CD14-positive monocyte (primary cell): ENCODE measurements around the gene JAM3. TPM values are rescaled to one million over a fixed set of nuclear protein-coding genes. Genes with fewer than 3 reads are reported as not detected.

Experiments
- DNase-seq, 3 donors: peaks; one replicate each; pipeline ENCODE4 v3.0.0-alpha.2; 2011 to 2022
- H2AFZ ChIP-seq: 2 replicates; pipeline ENCODE4 v1.6.0; 2012; ENCODE audit warnings: mild to moderate bottlenecking, low read depth, low read length, inconsistent platforms; ENCODE audit not compliant: insufficient read depth, poor library complexity, severe bottlenecking
- H3K27ac ChIP-seq, 2 donors: 1 replicate in 1 of 2; 2 replicates in 1 of 2; pipeline ENCODE4 v1.5.1; 2012 to 2013; ENCODE audit warnings: low read length in 2 of 2, control low read depth in 1 of 2, inconsistent platforms in 1 of 2, low read depth in 1 of 2, mild to moderate bottlenecking in 1 of 2
- H3K27me3 ChIP-seq, 2 donors: one replicate each; pipeline versions ENCODE4 v1.6.0 to v1.6.1; 2011 to 2013; ENCODE audit warnings: low read length in 2 of 2; ENCODE audit not compliant: control insufficient read depth in 2 of 2, insufficient read depth in 2 of 2
- H3K36me3 ChIP-seq, 2 donors: replicated peaks in 1 of 2; 1 replicate in 1 of 2; 2 replicates in 1 of 2; pipeline versions ENCODE4 v1.5.1 to v1.6.1; 2012 to 2013; ENCODE audit warnings: low read length in 2 of 2, control low read depth in 1 of 2, inconsistent platforms in 1 of 2, mild to moderate bottlenecking in 1 of 2; ENCODE audit not compliant: insufficient read depth in 2 of 2, control insufficient read depth in 1 of 2
- H3K4me1 ChIP-seq, 2 donors: 1 replicate in 1 of 2; 2 replicates in 1 of 2; pipeline versions ENCODE4 v1.5.1 to v1.6.1; 2012 to 2013; ENCODE audit warnings: low read length in 2 of 2, control low read depth in 1 of 2, inconsistent platforms in 1 of 2, mild to moderate bottlenecking in 1 of 2, moderate library complexity in 1 of 2; ENCODE audit not compliant: insufficient read depth in 2 of 2, control insufficient read depth in 1 of 2
- H3K4me2 ChIP-seq: replicated peaks from 2 replicates; pipeline ENCODE3; 2012; ENCODE audit warnings: low read length, moderate library complexity, mild to moderate bottlenecking; ENCODE audit not compliant: poor library complexity, severe bottlenecking; ENCODE audit errors: extremely low read depth
- H3K4me3 ChIP-seq, 3 experiments: fragments of 200-600 bp in 1 of 3; sonication (generic) in 1 of 3; replicated peaks in 1 of 3; 1 replicate in 2 of 3; 2 replicates in 1 of 3; pipeline ENCODE4 v1.5.1; 2011 to 2013; ENCODE audit warnings: low read length in 3 of 3, mild to moderate bottlenecking in 3 of 3, control low read depth in 2 of 3, low read depth in 2 of 3, inconsistent platforms in 1 of 3, moderate library complexity in 1 of 3
- H3K79me2 ChIP-seq: 2 replicates; pipeline ENCODE4 v1.6.0; 2012; ENCODE audit warnings: mild to moderate bottlenecking, control low read depth, inconsistent platforms, low read length, moderate library complexity; ENCODE audit not compliant: insufficient read depth
- H3K9ac ChIP-seq: 2 replicates; pipeline ENCODE4 v1.6.0; 2017; ENCODE audit warnings: low read length, mild to moderate bottlenecking; ENCODE audit not compliant: insufficient read depth, poor library complexity, severe bottlenecking
- H3K9me3 ChIP-seq, 2 donors: replicated peaks in 1 of 2; 1 replicate in 1 of 2; 2 replicates in 1 of 2; pipeline versions ENCODE4 v1.5.1 to v1.6.1; 2012 to 2013; ENCODE audit warnings: low read length in 2 of 2, control low read depth in 1 of 2; ENCODE audit not compliant: control insufficient read depth in 1 of 2, insufficient read depth in 1 of 2
- H4K20me1 ChIP-seq: 2 replicates; pipeline ENCODE4 v1.6.0; 2012; ENCODE audit warnings: mild to moderate bottlenecking, low read length, control low read depth, moderate library complexity; ENCODE audit not compliant: insufficient read depth
- H3K27ac Mint-ChIP-seq, 7 donors: one replicate each; pipeline ENCODE4 v1.8.0; 2020; ENCODE audit warnings: mild to moderate bottlenecking in 7 of 7, mixed read lengths in 7 of 7, moderate library complexity in 6 of 7, inconsistent platforms in 2 of 7
- H3K27me3 Mint-ChIP-seq, 3 donors: one replicate each; pipeline ENCODE4 v1.8.0; 2021 to 2022; ENCODE audit warnings: low read depth in 3 of 3, mild to moderate bottlenecking in 3 of 3, mixed read lengths in 3 of 3, moderate library complexity in 3 of 3, inconsistent platforms in 1 of 3
- H3K36me3 Mint-ChIP-seq, 2 donors: one replicate each; pipeline ENCODE4 v1.8.0; 2020; ENCODE audit warnings: mixed read lengths in 2 of 2, inconsistent platforms in 1 of 2, mild to moderate bottlenecking in 1 of 2
- H3K4me1 Mint-ChIP-seq: one replicate; pipeline ENCODE4 v1.8.0; 2020; ENCODE audit warnings: mild to moderate bottlenecking, mixed read lengths
- H3K4me3 Mint-ChIP-seq, 2 donors: one replicate each; pipeline ENCODE4 v1.8.0; 2020; ENCODE audit warnings: mild to moderate bottlenecking in 2 of 2, mixed read lengths in 2 of 2, moderate library complexity in 1 of 2
- H3K9me3 Mint-ChIP-seq, 7 donors: one replicate each; pipeline ENCODE4 v1.8.0; 2020 to 2022; ENCODE audit warnings: mixed read lengths in 7 of 7, mild to moderate bottlenecking in 6 of 7, moderate library complexity in 6 of 7, inconsistent platforms in 2 of 7
- CTCF ChIP-seq: fragments of 200-600 bp; IDR thresholded peaks from one replicate; pipeline ENCODE4 v1.8.0; 2022; ENCODE audit warnings: antibody characterized with exemption, mild to moderate bottlenecking
- WGBS: methylation state at CpG from one replicate; pipeline ENCODE4 v1.1.5; 2013; ENCODE audit warnings: missing lambda C conversion rate; ENCODE audit not compliant: insufficient coverage; 5-methylcytosine and 5-hydroxymethylcytosine counted together
- intact Hi-C, 2 donors: fragments of 100-400 bp; cut with micrococcal nuclease; formaldehyde crosslinking; loops; one replicate each; pipeline versions ENCODE4 v1.15.0 to v1.15.1; 2023
- polyA plus RNA-seq, 3 donors: library from polyadenylated mRNA; depleted of rRNA in 1 of 3; unstranded in 2 of 3; stranded (reverse) in 1 of 3; fragments of 300-500 nt in 2 of 3; fragments of >200 nt in 1 of 3; fragmentation: Illumina TruSeq in 2 of 3; gene quantifications; 1 replicate in 2 of 3; 2 replicates in 1 of 3; pipeline ENCODE4 v1.2.3, GENCODE V29; 2012 to 2021

JAM3 gene
- polyA plus RNA-seq, 3 donors = 0.03 to 0.25 (median 0.12) TPM

- no peak overlapping the region for H2AFZ ChIP-seq
Observed at GRCh38 chr11:134065381-134065780, 3.5 kb upstream of the JAM3 start.

More at GRCh38 chr11:134065381-134065780, 3.5 kb upstream of the JAM3 start:
- Mint-ChIP-seq H3K27ac (no peak overlapping the region), H3K4me1 (peaks cover 5% of the 10 kb centered on the region), H3K36me3 (peaks cover 0 to 1% of the 10 kb centered on the region in 2 donors), H3K4me3 (no peak overlapping the region), H3K9me3 (peaks cover 0 to 2% (median 0%) of the 10 kb centered on the region in 7 donors), H3K27me3 (peaks cover 32 to 45% (median 37%) of the 10 kb centered on the region in 3 donors)
- no CpG with 5 or more reads among the region's 3 CpGs for WGBS
- Histone ChIP-seq H3K36me3 (no peaks in the 10 kb centered on the region), H3K9me3 (no peaks in the 10 kb centered on the region), H3K4me2 (no peak overlapping the region), H3K27me3 (peaks cover 11 to 32% of the 10 kb centered on the region in 2 donors), H3K27ac (no peak overlapping the region), H3K79me2 (no peaks in the 10 kb centered on the region), H3K4me1 (peaks cover 0 to 6% of the 10 kb centered on the region in 2 donors), H3K4me3 (no peak overlapping the region), H3K9ac (no peak overlapping the region), H4K20me1 (no peaks in the 10 kb centered on the region)
- intact Hi-C loops = no loop called here
- TF ChIP-seq CTCF = no peak
- DNase-seq = no peak
